Tibial nerve (tissue), 4 donors: ENCODE data around the gene VPS41. TPM values are rescaled to one million over a fixed set of nuclear protein-coding genes. Genes with fewer than 3 reads are reported as not detected.

Source experiments
- DNase-seq, 2 donors: peaks; one replicate each; pipeline ENCODE4 v3.0.0-alpha.2; 2019; ENCODE audit warnings: low spot score in 2 of 2
- H3K27ac ChIP-seq, 4 donors: fragments of 200-600 bp; sonication (generic) in 3 of 4; one replicate each; pipeline ENCODE4 v1.5.1; 2017 to 2019; ENCODE audit warnings: mild to moderate bottlenecking in 1 of 4
- H3K27me3 ChIP-seq, 2 donors: fragments of 200-600 bp; sonication (generic) in 1 of 2; one replicate each; pipeline versions ENCODE4 v1.5.1 to v1.6.0; 2017 to 2019
- H3K36me3 ChIP-seq, 3 donors: fragments of 200-600 bp; sonication (generic); one replicate each; pipeline ENCODE4 v1.5.1; 2018 to 2019
- H3K4me1 ChIP-seq, 4 donors: fragments of 200-600 bp; sonication (generic) in 3 of 4; one replicate each; pipeline ENCODE4 v1.5.1; 2017 to 2019
- H3K4me3 ChIP-seq, 4 donors: fragments of 200-600 bp; sonication (generic) in 3 of 4; one replicate each; pipeline ENCODE4 v1.5.1; 2017 to 2019; ENCODE audit warnings: mild to moderate bottlenecking in 1 of 4, moderate library complexity in 1 of 4
- H3K9me3 ChIP-seq, 4 donors: fragments of 200-600 bp; sonication (generic) in 3 of 4; one replicate each; pipeline ENCODE4 v1.5.1; 2017 to 2019
- CTCF ChIP-seq, 5 experiments: fragments of 200-600 bp in 3 of 5; fragments of 450-650 bp in 2 of 5; sonication (generic) in 3 of 5; IDR thresholded peaks; one replicate each; pipeline ENCODE4 v1.5.1; 2016 to 2019; ENCODE audit warnings: antibody characterized with exemption in 5 of 5, mild to moderate bottlenecking in 3 of 5, moderate library complexity in 2 of 5
- EP300 ChIP-seq, 2 donors: sonication (generic); formaldehyde crosslinking; IDR thresholded peaks; one replicate each; pipeline ENCODE4 v1.6.1; 2017; ENCODE audit warnings: antibody characterized with exemption in 2 of 2, mild to moderate bottlenecking in 1 of 2
- POLR2A ChIP-seq, 2 donors: fragments of 450-650 bp; IDR thresholded peaks; one replicate each; pipeline ENCODE4 v1.6.1; 2017; ENCODE audit warnings: antibody characterized with exemption in 2 of 2, mild to moderate bottlenecking in 2 of 2, moderate library complexity in 2 of 2
- WGBS, 2 donors: methylation state at CpG; one replicate each; pipeline ENCODE4 v1.1.5; 2018; 5-methylcytosine and 5-hydroxymethylcytosine counted together
- total RNA-seq, 4 donors: library from RNA; depleted of rRNA; stranded (reverse); fragments of >200 nt; gene quantifications; one replicate each; pipeline ENCODE4 v1.1.0, GENCODE V29; 2016

VPS41 gene
- total RNA-seq, 4 donors from 2014 or later, result 31.2 to 47.5 (median 47.2) TPM

GRCh38 chr7:38775506-38776175 is 133.3 kb downstream of the VPS41 start:
- H3K4me1 ChIP-seq, result peaks cover 0 to 4% (median 0%) of the 10 kb centered on the region in 4 donors
- peaks cover 0 to 56% (median 0%) of the 10 kb centered on the region in 3 donors for H3K36me3 ChIP-seq
- TF ChIP-seq EP300 (IDR thresholded peaks at IDR 0.05) (no peak), CTCF (IDR thresholded peaks at IDR 0.05) (no peak), POLR2A (IDR thresholded peaks at IDR 0.05) (no peak)
- no peaks in the 10 kb centered on the region for H3K9me3 ChIP-seq
- 69 to 72% methylated on average over 3 of the region's 3 CpGs for WGBS, 2 donors
- no peak overlapping the region for H3K4me3 ChIP-seq
- no peak overlapping the region for H3K27ac ChIP-seq
- DNase-seq, result no peak
- no peaks in the 10 kb centered on the region for H3K27me3 ChIP-seq

- no peak for TF ChIP-seq EP300 (IDR thresholded peaks at IDR 0.05)
- no peak for TF ChIP-seq CTCF (IDR thresholded peaks at IDR 0.05)
- TF ChIP-seq POLR2A (IDR thresholded peaks at IDR 0.05), result no peak
- no peak for DNase-seq
- no peaks in the 10 kb centered on the region for H3K27me3 ChIP-seq
- no peaks in the 10 kb centered on the region for H3K9me3 ChIP-seq
- H3K36me3 ChIP-seq, result peaks cover 0 to 77% (median 6%) of the 10 kb centered on the region in 3 donors
- H3K4me3 ChIP-seq, result no peak overlapping the region
- H3K27ac ChIP-seq, result no peak overlapping the region
- WGBS, 2 donors, result 48 to 62% methylated on average over 2 of the region's 2 CpGs
- peaks cover 0 to 4% (median 0%) of the 10 kb centered on the region in 4 donors for H3K4me1 ChIP-seq
Measured at GRCh38 chr7:38773430-38773829, 135.6 kb downstream of the VPS41 start.

- Histone ChIP-seq H3K36me3 (peaks cover 0 to 44% (median 0%) of the 10 kb centered on the region in 3 donors), H3K4me3 (no peak overlapping the region), H3K27me3 (no peaks in the 10 kb centered on the region), H3K4me1 (no peaks in the 10 kb centered on the region), H3K27ac (no peak overlapping the region), H3K9me3 (no peaks in the 10 kb centered on the region)
- WGBS, 2 donors, result 81 to 82% methylated on average over 2 of the region's 2 CpGs
- DNase-seq, result no peak
- TF ChIP-seq CTCF (IDR thresholded peaks at IDR 0.05) (no peak), EP300 (IDR thresholded peaks at IDR 0.05) (no peak)
Measured at GRCh38 chr7:38760226-38760625, 148.8 kb downstream of the VPS41 start.

GRCh38 chr7:38759028-38759427 is 150.0 kb downstream of the VPS41 start:
- DNase-seq, result no peak
- Histone ChIP-seq H3K4me3 (no peak overlapping the region), H3K9me3 (no peaks in the 10 kb centered on the region), H3K27ac (no peak overlapping the region), H3K27me3 (no peaks in the 10 kb centered on the region), H3K36me3 (peaks cover 0 to 46% (median 0%) of the 10 kb centered on the region in 3 donors), H3K4me1 (no peaks in the 10 kb centered on the region)
- 92 to 96% methylated on average over 2 of the region's 2 CpGs for WGBS, 2 donors
- TF ChIP-seq EP300 (IDR thresholded peaks at IDR 0.05) (no peak), POLR2A (IDR thresholded peaks at IDR 0.05) (no peak), CTCF (IDR thresholded peaks at IDR 0.05) (no peak)

- H3K36me3 ChIP-seq, result peaks cover 0 to 55% (median 0%) of the 10 kb centered on the region in 3 donors
- WGBS, 2 donors, result 81 to 92% methylated on average over 3 of the region's 3 CpGs
Measured at GRCh38 chr7:38757931-38758330, 151.1 kb downstream of the VPS41 start.

More at GRCh38 chr7:38757931-38758330, 151.1 kb downstream of the VPS41 start:
- TF ChIP-seq POLR2A (IDR thresholded peaks at IDR 0.05), result no peak
- TF ChIP-seq EP300 (IDR thresholded peaks at IDR 0.05), result no peak
- no peak for TF ChIP-seq CTCF (IDR thresholded peaks at IDR 0.05)
- no peaks in the 10 kb centered on the region for H3K27me3 ChIP-seq
- no peaks in the 10 kb centered on the region for H3K4me1 ChIP-seq
- no peak overlapping the region for H3K4me3 ChIP-seq
- H3K9me3 ChIP-seq, result no peaks in the 10 kb centered on the region
- DNase-seq, result no peak
- H3K27ac ChIP-seq, result no peak overlapping the region
